ENCODE results near the gene KCNJ3. TPM values are rescaled to one million over a fixed set of nuclear protein-coding genes. Genes with fewer than 3 reads are reported as not detected.

The KCNJ3 gene
- total RNA-seq, 1 experiment from 2014 or later: 0.11 TPM

- Histone ChIP-seq H3K23ac (ENCODE audit: insufficient read length, low read depth, low read length) (no peak overlapping the region), H3K79me1 (ENCODE audit: insufficient read depth, low read depth, low read length, poor library complexity, severe bottlenecking) (no peaks in the 10 kb centered on the region), H2BK5ac (ENCODE audit: insufficient read length, low read length) (no peak overlapping the region), H3K9me3 (ENCODE audit: control insufficient read depth, low read depth, low read length) (no peaks in the 10 kb centered on the region), H3K56ac (ENCODE audit: insufficient read length, low read depth, low read length) (no peak overlapping the region), H3K4me1 (ENCODE audit: insufficient read depth, low read length) (no peaks in the 10 kb centered on the region), H4K91ac (ENCODE audit: insufficient read length, low read depth, low read length) (no peak overlapping the region), H3K27ac (ENCODE audit: insufficient read length, low read depth, low read length) (no peak overlapping the region), H3K18ac (ENCODE audit: insufficient read length, low read depth, low read length) (no peak overlapping the region), H3K4ac (ENCODE audit: low read depth, low read length) (no peak overlapping the region), H3K79me2 (ENCODE audit: insufficient read depth, low read length) (no peaks in the 10 kb centered on the region), H2AFZ (ENCODE audit: low read length) (peak overlapping the region; percentile 83), H3K9ac (ENCODE audit: extremely low read depth, insufficient read length, low read length) (no peak overlapping the region), H2BK15ac (ENCODE audit: low read depth, low read length) (no peak overlapping the region), H4K20me1 (ENCODE audit: control insufficient read depth, insufficient read depth, insufficient read length) (no peaks in the 10 kb centered on the region), H2BK20ac (ENCODE audit: low read depth, low read length, poor library complexity, severe bottlenecking) (no peak overlapping the region), H2BK120ac (ENCODE audit: low read depth, low read length, poor library complexity, severe bottlenecking) (no peak overlapping the region), H3K23me2 (ENCODE audit: insufficient read length, low read depth, low read length, poor library complexity, severe bottlenecking) (no peaks in the 10 kb centered on the region), H4K8ac (replicated peaks; ENCODE audit: insufficient read length, low read depth, low read length) (no peak overlapping the region), H3K27me3 (ENCODE audit: insufficient read depth, low read length) (no peaks in the 10 kb centered on the region), H3K14ac (ENCODE audit: insufficient read depth, low read length) (no peak overlapping the region), H4K5ac (ENCODE audit: insufficient read length, low read depth, low read length) (no peak overlapping the region), H3K4me2 (ENCODE audit: insufficient read depth, insufficient read length, low read length) (no peak overlapping the region), H2AK5ac (ENCODE audit: insufficient read length, low read length) (no peak overlapping the region), H3T11ph (ENCODE audit: low read length) (no peak overlapping the region), H2BK12ac (ENCODE audit: insufficient read length, low read depth, low read length) (no peak overlapping the region)
- DNase-seq: no peak
- TF ChIP-seq CTCF (conservative IDR thresholded peaks at IDR 0.05): no peak
- peaks cover 8 to 9% of the 10 kb centered on the region in 2 experiments for H3K4me1 Mint-ChIP-seq
- H3K27ac Mint-ChIP-seq: 0 out of 7 replicates have a peak overlapping the region, but pooled peaks of 1 of the 3 experiments have one; percentile 15
- H3K27me3 Mint-ChIP-seq (ENCODE audit: low read depth): no peaks in the 10 kb centered on the region
- H3K36me3 Mint-ChIP-seq (ENCODE audit: insufficient read depth in 1 of 3, low read depth in 3 of 3): no peaks in the 10 kb centered on the region
- no peak overlapping the region for H3K4me3 Mint-ChIP-seq
- no peaks in the 10 kb centered on the region for H3K9me3 Mint-ChIP-seq
These were observed 15.2 kb downstream of the KCNJ3 start for GRCh38 chr2:154713675-154714074.
